ENCODE data around the gene MSI2.

DNA sequence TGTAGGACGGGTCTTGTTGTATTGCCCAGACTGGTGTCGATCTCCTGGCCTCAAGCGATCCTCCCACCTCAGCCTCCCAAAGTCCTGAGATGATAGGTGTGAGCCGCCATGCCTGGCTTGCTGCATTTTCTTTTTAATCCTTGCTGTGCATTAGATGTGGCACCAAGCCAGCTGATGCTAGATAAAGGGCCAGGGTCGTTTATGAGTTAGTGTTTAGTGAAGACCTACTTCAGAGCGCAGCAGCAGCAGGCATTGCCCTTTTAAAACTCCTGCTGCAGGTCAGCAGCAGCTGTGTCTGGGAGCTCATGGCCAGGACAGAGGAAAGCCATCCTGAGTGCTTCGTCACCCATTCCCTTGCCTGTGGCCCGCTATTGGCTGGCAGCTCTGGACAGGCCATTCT is 251.5 kb downstream of the MSI2 start:
- TF ChIP-seq, protein P1, sequence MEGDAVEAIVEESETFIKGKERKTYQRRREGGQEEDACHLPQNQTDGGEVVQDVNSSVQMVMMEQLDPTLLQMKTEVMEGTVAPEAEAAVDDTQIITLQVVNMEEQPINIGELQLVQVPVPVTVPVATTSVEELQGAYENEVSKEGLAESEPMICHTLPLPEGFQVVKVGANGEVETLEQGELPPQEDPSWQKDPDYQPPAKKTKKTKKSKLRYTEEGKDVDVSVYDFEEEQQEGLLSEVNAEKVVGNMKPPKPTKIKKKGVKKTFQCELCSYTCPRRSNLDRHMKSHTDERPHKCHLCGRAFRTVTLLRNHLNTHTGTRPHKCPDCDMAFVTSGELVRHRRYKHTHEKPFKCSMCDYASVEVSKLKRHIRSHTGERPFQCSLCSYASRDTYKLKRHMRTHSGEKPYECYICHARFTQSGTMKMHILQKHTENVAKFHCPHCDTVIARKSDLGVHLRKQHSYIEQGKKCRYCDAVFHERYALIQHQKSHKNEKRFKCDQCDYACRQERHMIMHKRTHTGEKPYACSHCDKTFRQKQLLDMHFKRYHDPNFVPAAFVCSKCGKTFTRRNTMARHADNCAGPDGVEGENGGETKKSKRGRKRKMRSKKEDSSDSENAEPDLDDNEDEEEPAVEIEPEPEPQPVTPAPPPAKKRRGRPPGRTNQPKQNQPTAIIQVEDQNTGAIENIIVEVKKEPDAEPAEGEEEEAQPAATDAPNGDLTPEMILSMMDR (conservative IDR thresholded peaks at IDR 0.05; ENCODE audit: low read length): no peak
- no peak for TF ChIP-seq EZH2phosphoT487 (IDR thresholded peaks at IDR 0.05; ENCODE audit: borderline replicate concordance, low read depth, low read length)
